Osteocyte (in vitro differentiated cells): ENCODE results near the gene ADRB2. TPM values are rescaled to one million over a fixed set of nuclear protein-coding genes. Genes with fewer than 3 reads are reported as not detected.
"Not testable (repeated sequence)": the region's sequence is repeated elsewhere in the genome, so short reads cannot be mapped to it uniquely, and the experiment has no call there.

Experiments
- DNase-seq: peaks from one replicate; pipeline ENCODE4 v3.0.0; 2021; ENCODE audit warnings: mixed read lengths; ENCODE audit not compliant: unreplicated experiment; ENCODE audit errors: extremely low spot score
- H3K27ac Mint-ChIP-seq: one replicate; pipeline ENCODE4 v1.8.0; 2021; ENCODE audit warnings: mild to moderate bottlenecking, mixed read lengths; ENCODE audit not compliant: unreplicated experiment
- H3K27me3 Mint-ChIP-seq: one replicate; pipeline ENCODE4 v1.8.0; 2021; ENCODE audit warnings: mixed read lengths; ENCODE audit not compliant: unreplicated experiment
- H3K36me3 Mint-ChIP-seq: one replicate; pipeline ENCODE4 v1.8.0; 2021; ENCODE audit warnings: mixed read lengths; ENCODE audit not compliant: unreplicated experiment
- H3K4me1 Mint-ChIP-seq: one replicate; pipeline ENCODE4 v1.8.0; 2021; ENCODE audit warnings: mixed read lengths; ENCODE audit not compliant: unreplicated experiment
- H3K4me3 Mint-ChIP-seq: one replicate; pipeline ENCODE4 v1.8.0; 2021; ENCODE audit warnings: mild to moderate bottlenecking, moderate library complexity, mixed read lengths; ENCODE audit not compliant: unreplicated experiment
- H3K9me3 Mint-ChIP-seq: one replicate; pipeline ENCODE4 v1.8.0; 2021; ENCODE audit warnings: mixed read lengths; ENCODE audit not compliant: unreplicated experiment
- total RNA-seq: library from RNA; stranded (reverse); gene quantifications from 2 replicates; pipeline ENCODE4 v1.2.1, GENCODE V29; 2021
- TF ChIP-seq, protein P1 (sequence below): fragments of 200-600 bp; sonication (generic); IDR thresholded peaks from 2 replicates; pipeline ENCODE4 v1.5.0; 2021; ENCODE audit warnings: antibody characterized with exemption, mild to moderate bottlenecking, moderate library complexity

The ADRB2 gene
- total RNA-seq, 1 donor from 2014 or later: 7.1 TPM

DNA sequence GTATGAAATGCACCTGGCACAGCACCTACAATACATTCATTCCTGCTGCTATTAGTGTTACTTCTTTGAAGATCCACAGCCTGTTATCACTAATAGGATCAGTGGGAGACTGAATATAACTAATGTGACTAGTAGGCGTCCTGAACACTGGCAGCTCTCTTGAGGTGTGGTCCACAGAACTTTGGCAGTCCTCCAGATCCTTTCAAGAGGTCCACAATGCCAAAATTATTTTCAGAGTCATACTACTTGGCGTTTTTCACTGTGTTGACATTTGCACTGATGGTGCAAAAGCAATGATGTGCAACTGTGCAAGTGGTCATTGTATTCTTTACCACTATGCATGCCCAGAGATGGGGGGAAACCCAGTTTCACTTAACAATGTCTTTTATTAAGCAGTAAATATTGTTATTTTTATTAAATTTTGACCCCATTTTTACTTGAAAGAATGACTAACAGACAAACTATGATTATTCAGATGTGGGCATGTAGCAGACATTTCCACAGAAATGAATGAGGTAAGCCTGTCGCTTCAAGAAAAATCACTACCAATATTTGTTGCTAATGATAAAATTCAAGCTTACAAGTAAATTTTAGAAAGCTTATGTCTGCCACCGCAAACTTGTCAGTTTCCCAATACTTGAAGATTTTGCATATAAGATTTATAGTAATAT, 48.9 kb downstream of the ADRB2 start:
- Mint-ChIP-seq H3K9me3 (no peaks in the 10 kb centered on the region), H3K27ac (no peak overlapping the region), H3K4me3 (no peak overlapping the region), H3K4me1 (peaks cover 21% of the 10 kb centered on the region), H3K27me3 (no peaks in the 10 kb centered on the region), H3K36me3 (no peaks in the 10 kb centered on the region)
- TF ChIP-seq, protein P1, sequence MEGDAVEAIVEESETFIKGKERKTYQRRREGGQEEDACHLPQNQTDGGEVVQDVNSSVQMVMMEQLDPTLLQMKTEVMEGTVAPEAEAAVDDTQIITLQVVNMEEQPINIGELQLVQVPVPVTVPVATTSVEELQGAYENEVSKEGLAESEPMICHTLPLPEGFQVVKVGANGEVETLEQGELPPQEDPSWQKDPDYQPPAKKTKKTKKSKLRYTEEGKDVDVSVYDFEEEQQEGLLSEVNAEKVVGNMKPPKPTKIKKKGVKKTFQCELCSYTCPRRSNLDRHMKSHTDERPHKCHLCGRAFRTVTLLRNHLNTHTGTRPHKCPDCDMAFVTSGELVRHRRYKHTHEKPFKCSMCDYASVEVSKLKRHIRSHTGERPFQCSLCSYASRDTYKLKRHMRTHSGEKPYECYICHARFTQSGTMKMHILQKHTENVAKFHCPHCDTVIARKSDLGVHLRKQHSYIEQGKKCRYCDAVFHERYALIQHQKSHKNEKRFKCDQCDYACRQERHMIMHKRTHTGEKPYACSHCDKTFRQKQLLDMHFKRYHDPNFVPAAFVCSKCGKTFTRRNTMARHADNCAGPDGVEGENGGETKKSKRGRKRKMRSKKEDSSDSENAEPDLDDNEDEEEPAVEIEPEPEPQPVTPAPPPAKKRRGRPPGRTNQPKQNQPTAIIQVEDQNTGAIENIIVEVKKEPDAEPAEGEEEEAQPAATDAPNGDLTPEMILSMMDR: no peak
- DNase-seq: no peak

DNA sequence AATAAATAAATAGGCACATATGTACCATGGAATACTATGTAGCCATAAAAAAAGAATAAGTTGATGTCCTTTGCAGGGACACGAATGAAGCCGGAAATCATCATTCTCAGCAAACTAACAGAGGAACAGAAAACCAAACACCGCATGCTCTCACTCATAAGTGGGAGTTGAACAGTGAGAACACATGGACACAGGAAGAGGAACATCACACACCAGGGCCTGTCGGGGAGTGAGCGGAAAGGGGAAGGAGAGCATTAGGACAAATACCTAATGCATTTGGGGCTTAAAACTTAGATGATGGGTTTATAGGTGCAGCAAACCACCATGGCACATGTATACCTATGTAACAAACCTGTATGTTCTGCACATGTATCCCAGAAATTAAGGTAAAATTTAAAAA, 51.0 kb downstream of the ADRB2 start:
- H3K9me3 Mint-ChIP-seq, H3K36me3 Mint-ChIP-seq, H3K27ac Mint-ChIP-seq, H3K4me3 Mint-ChIP-seq, H3K27me3 Mint-ChIP-seq, DNase-seq: not testable (repeated sequence)
- H3K4me1 Mint-ChIP-seq: peaks cover 25% of the 10 kb centered on the region

Other genes with a start within 250 kb of the ADRB2 start
- not detected in 2 replicates for gene HTR4, start 172.1 kb upstream of the ADRB2 start, total RNA-seq
- 0.83 and 1.1 TPM in 2 replicates for gene SH3TC2, start 236.5 kb downstream of the ADRB2 start, total RNA-seq